Medulla oblongata (tissue), 1 donor: ENCODE results near the gene PLXNA4.

Source experiments
- DNase-seq: peaks from one replicate; pipeline ENCODE4 v3.0.0-alpha.2; 2015; ENCODE audit errors: extremely low spot score

PLXNA4 gene

GRCh38 chr7:132504071-132504470 lies 72.2 kb downstream of the PLXNA4 start:
- DNase-seq, result no peak

GRCh38 chr7:132503415-132503814 lies 72.9 kb downstream of the PLXNA4 start:
- no peak for DNase-seq

GRCh38 chr7:132501956-132502355 lies 74.3 kb downstream of the PLXNA4 start:
- DNase-seq, result no peak

DNA sequence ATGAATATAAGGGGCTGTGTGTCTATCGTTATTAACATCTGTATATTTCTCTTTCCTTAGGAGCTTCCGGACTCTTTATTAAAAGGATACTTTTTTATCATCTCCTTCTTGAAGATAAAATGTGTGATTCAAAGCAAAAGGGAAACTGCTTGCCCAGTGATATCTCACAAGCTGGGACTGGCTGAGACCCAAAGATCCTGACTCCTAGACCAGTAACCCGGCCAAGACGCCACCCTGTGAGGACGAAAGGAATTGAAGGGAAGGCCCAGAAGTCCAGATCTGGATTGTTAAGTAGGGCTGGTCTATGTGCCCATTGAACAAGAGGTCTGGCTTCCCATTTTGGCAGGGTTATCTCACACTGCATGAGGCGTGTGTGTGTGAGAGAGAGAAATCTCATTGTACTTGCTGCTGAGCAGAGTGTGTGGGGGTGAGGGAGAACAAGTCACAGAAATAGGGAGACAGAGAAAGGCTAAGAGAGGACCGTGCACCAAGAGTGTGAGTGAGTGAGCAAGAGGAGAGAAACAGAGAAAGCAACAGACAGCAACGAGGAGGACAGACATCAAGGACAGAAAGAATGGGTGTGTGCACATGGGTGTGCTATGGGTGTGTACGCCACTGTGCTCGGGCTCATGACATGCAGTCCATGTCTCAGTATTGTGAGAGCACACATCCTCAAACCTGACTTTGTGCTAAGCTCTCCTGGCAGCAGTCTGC lies 75.4 kb downstream of the PLXNA4 start:
- peak; percentile 40 for DNase-seq

DNA sequence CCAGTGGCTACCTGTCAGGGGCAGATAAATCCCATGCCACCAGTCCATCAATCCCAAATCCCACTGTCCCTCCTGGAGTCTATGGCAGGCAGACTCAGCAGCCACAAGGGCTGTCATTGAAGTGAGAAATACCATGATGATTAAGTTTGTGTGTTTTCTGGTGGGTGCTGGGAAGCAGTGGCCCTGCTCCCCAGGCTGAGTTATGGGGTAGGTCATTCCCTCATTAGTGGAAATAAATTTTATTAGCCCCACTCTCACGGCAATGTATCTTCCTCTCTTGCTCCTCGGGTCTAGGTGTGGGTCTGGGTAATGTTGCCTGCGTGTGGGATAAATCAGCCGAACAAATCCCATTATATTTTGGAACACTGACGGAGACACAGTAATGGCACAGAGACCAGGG lies 76.8 kb downstream of the PLXNA4 start:
- DNase-seq, result no peak

DNA sequence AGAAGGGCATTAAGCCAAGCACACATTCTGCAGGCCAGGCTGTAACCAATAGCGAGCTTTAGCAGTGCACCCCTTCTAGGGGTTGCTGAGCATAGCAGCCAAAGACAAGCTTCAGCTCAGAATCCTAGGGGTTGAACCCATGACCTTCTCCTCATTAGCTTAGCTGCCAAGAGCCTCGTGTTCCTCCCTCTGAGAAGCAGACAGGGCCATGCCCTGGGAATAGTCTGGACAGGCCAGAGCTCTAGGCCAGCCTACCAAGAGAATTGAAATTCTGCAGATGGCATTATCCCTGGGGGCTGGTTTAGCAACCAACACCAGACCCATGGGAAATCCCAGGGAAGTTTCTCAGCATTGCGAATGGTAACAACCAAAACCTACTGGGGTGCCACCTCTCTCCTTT lies 77.2 kb downstream of the PLXNA4 start:
- DNase-seq, result peak; percentile 34

DNA sequence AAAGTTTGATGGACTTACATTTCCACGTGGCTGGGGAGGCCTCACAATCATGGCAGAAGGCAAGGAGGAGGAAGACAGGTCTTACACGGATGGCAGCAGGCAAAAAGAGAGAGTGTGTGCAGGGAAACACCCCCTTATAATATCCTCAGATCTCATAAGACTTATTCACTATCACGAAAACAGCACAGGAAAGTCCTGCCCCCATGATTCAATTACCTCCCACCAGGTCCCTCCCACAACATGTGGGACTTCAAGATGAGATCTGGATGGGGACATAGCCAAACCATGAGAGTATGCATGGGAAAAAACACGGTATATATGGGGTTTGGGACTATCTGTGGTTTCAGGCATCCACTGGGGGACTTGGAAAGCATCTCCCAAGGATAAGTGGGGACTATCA lies 78.0 kb downstream of the PLXNA4 start:
- no peak for DNase-seq

DNA sequence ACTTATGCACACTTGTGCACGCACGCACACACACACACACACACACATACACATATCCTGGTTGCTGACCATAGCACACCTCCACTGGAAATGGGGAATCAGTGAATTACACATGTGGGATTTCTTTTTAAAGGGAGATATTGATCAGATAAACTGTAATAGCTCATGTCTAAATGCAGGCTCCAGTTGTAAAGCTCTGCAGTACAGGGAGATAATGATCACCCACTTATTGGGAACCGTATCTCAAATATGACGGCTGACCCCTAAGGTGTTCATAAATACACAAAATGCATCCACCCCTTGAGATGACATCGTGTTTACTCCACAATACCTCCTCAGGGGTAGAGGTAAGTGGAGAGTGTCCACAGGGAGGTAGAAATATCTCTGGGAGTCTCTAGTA lies 79.2 kb downstream of the PLXNA4 start:
- DNase-seq, result no peak

DNA sequence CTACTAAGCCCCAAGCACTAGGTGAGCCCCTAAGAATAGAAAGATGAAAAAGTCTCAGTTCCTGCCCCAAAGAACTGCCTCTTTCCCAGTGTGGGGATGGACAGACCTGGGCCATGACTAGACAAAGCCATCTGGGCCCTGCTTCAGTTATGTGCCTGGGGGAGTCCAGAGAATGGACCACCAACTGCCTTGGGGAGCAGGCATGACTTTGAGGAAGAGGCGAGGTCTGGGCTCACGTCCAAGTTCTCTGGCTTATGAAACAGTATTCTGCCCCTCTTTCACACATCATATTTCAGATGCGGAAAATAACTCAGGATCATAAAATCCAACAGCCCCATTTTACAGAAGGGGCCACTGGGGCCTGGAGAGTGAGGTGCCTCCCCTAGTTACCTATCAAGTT lies 80.3 kb downstream of the PLXNA4 start:
- no peak for DNase-seq

DNA sequence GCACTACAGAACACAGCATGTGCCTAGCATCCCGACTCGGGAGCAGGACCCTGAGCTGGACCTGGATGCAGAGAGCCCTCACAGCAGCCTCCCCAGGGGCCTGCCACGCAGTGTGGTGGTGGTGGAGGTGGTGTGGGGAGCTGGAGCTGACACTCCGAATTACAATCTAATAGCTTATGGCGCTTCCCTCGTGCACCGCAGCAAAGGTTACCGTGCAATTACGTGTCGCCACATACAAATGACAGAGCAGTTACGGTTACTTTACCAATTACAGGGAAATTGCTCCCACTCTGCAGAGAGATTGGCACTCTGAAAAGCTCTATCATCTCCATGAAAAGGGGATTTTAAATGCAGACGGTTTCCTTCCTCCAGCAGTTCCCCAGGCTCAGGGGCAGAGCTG lies 81.8 kb downstream of the PLXNA4 start:
- DNase-seq, result no peak

DNA sequence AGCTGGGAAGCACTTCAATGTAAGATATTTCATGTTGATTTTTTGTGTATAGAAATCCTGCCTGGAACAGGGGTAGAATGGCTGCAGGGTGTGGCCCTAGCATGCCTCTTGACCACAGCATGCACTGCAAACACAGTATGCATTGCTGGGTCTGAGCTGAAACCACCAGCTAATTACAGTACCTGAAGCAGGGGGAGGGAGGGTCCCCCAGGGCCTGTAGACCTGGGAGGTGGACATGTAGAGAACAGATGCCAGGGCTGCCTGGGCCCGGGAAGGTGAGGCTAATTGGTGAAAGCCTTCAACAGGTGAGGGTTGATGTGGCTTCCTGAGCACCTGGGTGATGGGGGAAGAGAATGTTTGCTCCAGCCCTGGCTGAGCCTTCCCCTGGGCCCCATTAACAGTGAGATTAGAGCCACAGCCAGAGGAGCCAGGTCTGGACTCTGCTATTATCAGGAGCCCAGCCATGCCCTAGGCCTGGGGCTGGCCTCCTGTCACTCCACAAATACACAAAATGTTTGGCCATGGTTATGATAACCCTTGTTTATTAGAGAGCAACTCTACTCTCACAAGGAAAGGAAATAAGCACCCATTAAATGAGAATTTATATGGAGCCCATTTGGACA lies 83.3 kb downstream of the PLXNA4 start:
- DNase-seq, result no peak

GRCh38 chr7:132491391-132491945 lies 84.8 kb downstream of the PLXNA4 start:
- DNase-seq, result no peak

GRCh38 chr7:132490474-132490873 lies 85.8 kb downstream of the PLXNA4 start:
- no peak for DNase-seq

DNA sequence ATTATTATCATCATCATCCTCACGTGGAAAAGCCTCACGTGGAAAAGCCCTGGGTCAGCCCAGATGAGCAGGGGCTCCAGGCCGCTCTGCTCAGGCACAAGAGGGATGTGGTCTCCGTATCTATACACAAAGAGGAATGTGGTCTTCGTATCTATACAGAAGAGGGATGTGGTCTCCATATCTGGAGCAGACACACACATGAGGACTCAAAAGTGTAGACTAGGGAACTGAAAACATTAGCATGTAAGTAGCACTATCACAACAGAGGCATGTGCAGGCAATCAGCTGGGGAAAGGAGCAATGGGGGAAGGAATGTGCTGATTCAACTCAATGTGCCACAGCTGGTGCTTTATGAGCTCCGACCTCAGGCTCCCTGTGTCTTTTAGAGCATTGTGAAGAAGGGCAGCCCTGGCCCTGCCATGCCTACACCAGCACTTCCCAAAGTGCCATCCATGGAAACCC lies 86.5 kb downstream of the PLXNA4 start:
- DNase-seq, result no peak

DNA sequence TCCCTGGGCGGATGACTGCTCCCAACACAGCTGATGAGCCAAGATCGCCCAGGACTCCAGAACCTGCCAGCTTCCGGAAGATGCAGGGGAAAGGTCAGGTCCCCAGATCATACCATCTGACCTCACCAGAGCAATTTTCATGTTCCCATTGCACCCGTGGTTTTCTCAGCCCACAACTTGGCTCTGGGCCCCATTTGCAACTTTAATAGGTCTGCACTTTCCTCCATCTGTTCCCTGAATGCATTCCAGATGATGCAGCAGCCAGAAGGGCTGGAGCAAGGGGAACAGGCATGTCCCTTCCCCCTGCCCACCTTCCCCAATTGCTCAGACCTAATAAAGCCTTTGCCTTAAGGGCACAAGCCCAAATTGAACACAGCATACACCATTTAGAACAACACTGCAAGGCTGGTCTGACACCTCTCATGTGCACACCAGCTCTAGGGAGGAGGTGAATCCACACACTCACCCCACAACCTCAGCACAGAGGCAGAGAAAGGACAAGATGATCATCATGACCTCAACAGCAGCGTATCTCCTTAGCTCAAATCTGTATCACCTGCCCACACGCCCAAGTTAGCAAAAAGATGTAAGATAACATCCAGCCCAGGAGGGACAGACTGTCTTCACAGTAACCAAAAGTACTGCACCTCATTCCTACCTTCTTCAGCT lies 87.5 kb downstream of the PLXNA4 start:
- DNase-seq, result no peak

DNA sequence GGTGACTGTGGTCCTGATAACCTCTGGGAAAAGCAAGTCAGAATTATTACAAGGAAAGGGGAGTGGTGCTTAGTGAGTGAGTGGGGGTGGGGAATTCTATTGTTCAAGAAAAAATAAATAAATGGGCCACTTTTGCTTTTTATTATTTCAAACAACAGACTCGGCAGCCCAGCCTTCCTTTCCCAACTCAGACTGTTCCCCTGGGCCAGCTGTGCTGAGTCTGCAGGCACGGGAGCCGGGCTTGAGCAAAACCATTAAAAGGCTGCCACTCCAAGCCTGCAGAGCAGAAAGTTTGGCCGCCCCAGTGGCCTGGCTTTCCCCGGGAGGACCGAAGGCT lies 90.0 kb downstream of the PLXNA4 start:
- DNase-seq, result no peak

DNA sequence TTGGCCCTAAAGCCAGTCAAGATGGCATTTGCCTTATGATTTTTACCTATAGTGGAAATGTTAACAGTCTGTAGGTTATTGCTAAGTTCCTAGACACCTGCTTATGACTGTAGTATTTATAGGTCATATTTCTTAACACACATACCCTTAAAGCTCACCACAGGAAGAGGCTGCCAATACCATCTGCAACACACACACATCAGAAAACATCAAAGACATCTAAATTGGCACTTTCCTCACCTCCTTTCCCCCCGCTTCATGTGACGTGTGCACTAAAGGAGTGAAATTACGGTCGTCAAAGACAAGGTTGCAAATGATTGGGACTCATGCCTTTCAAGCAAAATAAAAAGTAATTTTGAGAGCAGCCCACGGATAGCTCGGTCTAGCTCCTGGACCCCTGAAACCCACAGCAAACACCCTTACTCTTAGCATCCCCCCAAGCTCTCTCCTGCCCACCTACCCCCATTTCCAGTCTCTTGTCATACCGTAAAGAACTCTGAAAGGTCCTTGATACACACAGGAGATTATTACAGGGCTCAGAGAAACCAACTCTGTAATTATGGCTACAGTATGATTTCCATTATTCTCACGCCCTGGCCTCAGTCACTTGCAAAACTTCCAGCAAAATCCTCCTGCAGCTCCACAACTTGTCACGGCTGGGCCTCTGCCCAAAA lies 90.5 kb downstream of the PLXNA4 start:
- DNase-seq, result no peak

- DNase-seq, result no peak
Measured at GRCh38 chr7:132485136-132485535, 91.1 kb downstream of the PLXNA4 start.

DNA sequence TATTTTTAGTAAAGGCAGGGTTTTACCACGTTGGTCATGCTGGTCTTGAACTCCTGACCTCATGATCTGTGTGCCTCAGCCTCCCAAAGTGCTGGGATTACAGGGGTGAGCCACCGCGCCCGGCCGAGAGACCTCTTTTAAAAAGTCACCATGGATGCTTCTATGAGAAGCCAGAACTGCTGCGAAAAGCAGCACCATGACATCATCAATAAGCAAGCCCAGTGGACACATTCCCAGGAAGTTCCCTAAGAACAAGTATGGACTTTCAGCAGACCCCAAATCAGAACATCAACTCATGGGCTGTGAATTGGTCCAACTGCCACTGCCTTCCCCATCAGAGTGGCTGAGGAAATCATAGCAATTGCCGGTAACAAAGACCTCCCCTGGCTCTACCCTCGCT lies 93.4 kb downstream of the PLXNA4 start:
- no peak for DNase-seq

DNA sequence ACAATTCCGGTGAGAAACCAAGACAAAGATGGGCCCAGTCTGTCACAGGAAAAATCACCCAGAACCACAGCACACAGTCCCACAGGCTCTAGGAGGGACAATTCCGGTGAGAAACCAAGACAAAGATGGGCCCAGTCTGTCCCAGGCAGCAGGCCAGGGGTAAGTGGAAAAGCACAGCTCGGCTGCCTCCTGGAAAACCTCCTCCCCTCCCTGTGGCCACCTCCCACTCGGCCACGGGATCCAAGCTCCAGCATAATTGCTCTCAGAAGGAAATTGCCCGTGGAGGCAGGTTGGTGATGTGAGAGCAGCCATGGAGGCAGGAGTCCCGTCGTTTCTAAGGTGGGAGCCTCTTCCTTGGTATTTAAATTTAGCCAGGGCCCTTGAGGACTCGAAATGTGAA lies 95.7 kb downstream of the PLXNA4 start:
- DNase-seq, result peak; percentile 55

GRCh38 chr7:132476541-132476940 lies 99.7 kb downstream of the PLXNA4 start:
- no peak for DNase-seq

DNA sequence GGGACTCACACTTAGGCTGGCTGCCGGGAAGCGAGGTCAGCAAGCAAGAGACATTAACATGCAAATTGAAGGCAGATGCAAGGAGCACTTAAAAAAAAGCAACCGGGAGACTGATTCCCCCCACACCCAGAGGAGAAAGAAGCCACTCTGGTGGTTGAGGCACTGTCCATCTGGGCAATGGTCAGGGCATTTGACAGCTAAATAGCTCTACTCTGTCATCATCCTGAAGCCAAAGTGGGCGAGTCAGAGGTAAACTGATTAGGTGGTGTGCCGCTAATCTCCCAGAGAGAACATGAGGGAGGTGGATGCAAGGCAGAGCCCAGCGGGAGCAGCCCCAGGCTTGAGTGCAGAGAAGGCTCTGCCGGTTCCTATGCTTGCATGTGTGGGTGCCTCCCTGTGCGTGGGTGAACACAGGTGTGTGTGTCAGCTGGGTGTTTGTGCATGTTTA lies 100.6 kb downstream of the PLXNA4 start:
- no peak for DNase-seq
